Endothelial cell (in vitro differentiated cells): ENCODE data around the gene TNS3. TPM values are rescaled to one million over a fixed set of nuclear protein-coding genes. Genes with fewer than 3 reads are reported as not detected.

Source experiments
- DNase-seq: peaks from one replicate; pipeline ENCODE4 v3.0.0; 2021; ENCODE audit warnings: low spot score
- H3K27ac Mint-ChIP-seq: one replicate; pipeline ENCODE4 v1.8.0; 2021; ENCODE audit warnings: mixed read lengths, inconsistent platforms; ENCODE audit not compliant: unreplicated experiment
- H3K27me3 Mint-ChIP-seq: one replicate; pipeline ENCODE4 v1.8.0; 2021; ENCODE audit warnings: mild to moderate bottlenecking, moderate library complexity, mixed read lengths, inconsistent platforms; ENCODE audit not compliant: unreplicated experiment
- H3K36me3 Mint-ChIP-seq: one replicate; pipeline ENCODE4 v1.8.0; 2021; ENCODE audit warnings: mild to moderate bottlenecking, low read depth, mixed read lengths, inconsistent platforms; ENCODE audit not compliant: unreplicated experiment
- H3K4me1 Mint-ChIP-seq: one replicate; pipeline ENCODE4 v1.8.0; 2021; ENCODE audit warnings: mild to moderate bottlenecking, mixed read lengths, inconsistent platforms; ENCODE audit not compliant: unreplicated experiment
- H3K4me3 Mint-ChIP-seq: one replicate; pipeline ENCODE4 v1.8.0; 2021; ENCODE audit warnings: mild to moderate bottlenecking, mixed read lengths, inconsistent platforms; ENCODE audit not compliant: unreplicated experiment
- H3K9me3 Mint-ChIP-seq: one replicate; pipeline ENCODE4 v1.8.0; 2021; ENCODE audit warnings: mixed read lengths, inconsistent platforms; ENCODE audit not compliant: unreplicated experiment
- total RNA-seq: library from RNA; stranded (reverse); fragmentation: NEBNext Ultra II Directional; extraction: Animal tissue kit (Norgen Biotek cat#: 25700); gene quantifications from one replicate; pipeline ENCODE4 v1.2.1, GENCODE V29; 2021; ENCODE audit not compliant: unreplicated experiment
- TF ChIP-seq, protein P1 (sequence below): fragments of 200-600 bp; sonication (generic); IDR thresholded peaks from one replicate; pipeline ENCODE4 v1.5.0; 2021; ENCODE audit warnings: antibody characterized with exemption; ENCODE audit not compliant: unreplicated experiment

The TNS3 gene
- total RNA-seq, 1 donor from 2014 or later, result 7.5 TPM

DNA sequence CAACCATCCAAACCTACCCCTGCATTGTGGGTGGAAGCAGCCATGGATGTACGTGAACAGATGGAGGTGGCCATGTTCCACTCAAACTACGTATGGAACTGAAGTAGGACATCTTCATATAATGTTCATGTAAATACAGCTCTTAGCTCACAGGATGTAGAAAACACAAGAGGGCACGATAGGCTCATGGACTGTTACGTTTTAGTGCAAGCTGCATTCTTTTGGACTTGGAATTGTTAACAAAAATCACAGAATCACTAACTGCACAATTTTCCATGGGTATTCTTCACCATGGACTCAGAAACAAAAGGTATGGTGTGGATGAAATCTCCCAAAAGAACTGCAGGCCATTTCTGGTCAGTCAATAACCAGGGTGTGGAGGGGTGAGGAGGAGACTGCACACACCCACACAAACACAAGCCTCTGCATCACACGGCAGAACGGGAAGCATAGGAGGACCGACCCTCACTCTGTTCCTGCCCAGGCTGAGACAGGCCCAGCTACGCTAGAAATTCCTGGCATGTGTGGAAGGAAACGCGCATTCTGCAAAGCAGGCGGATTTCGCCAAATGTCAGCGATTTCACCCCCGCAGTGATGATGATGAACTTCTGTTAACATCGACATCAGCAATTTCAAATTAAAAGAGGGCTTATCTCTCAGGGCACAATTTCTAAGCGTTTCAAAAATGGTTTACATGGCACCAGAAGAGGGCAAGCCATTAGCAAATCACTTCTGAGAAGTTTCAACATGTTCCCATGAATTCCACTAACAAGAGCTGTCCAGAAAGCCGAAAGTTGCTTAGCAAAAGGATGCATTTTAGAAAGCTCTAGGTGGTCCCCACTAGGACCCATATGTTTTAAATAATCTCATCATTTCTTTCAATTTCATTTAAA lies 149.0 kb downstream of the TNS3 start:
- TF ChIP-seq, protein P1, sequence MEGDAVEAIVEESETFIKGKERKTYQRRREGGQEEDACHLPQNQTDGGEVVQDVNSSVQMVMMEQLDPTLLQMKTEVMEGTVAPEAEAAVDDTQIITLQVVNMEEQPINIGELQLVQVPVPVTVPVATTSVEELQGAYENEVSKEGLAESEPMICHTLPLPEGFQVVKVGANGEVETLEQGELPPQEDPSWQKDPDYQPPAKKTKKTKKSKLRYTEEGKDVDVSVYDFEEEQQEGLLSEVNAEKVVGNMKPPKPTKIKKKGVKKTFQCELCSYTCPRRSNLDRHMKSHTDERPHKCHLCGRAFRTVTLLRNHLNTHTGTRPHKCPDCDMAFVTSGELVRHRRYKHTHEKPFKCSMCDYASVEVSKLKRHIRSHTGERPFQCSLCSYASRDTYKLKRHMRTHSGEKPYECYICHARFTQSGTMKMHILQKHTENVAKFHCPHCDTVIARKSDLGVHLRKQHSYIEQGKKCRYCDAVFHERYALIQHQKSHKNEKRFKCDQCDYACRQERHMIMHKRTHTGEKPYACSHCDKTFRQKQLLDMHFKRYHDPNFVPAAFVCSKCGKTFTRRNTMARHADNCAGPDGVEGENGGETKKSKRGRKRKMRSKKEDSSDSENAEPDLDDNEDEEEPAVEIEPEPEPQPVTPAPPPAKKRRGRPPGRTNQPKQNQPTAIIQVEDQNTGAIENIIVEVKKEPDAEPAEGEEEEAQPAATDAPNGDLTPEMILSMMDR, result no peak
- H3K9me3 Mint-ChIP-seq, result no peaks in the 10 kb centered on the region
- H3K27ac Mint-ChIP-seq, result no peak overlapping the region
- H3K27me3 Mint-ChIP-seq, result no peaks in the 10 kb centered on the region
- H3K4me1 Mint-ChIP-seq, result peaks cover 10% of the 10 kb centered on the region
- H3K36me3 Mint-ChIP-seq, result no peaks in the 10 kb centered on the region
- no peak overlapping the region for H3K4me3 Mint-ChIP-seq
- no peak for DNase-seq

DNA sequence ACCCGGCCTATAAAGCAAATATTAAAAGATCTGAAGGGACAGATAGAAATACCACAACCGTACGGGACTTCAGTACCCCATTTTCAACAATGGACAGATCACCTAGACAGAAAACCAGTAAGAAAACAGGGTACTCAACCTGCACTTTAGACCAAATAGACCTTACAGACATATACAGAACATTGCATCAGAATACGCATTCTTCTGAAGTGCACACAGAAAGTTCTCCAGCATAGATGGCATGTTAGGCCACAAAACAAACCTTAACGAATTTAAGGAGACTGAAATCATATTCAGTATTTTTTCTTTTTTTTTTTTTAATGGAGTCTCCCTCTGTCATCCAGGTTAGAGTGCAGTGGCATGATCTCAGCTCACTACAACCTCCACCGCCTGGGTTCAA lies 151.5 kb downstream of the TNS3 start:
- H3K36me3 Mint-ChIP-seq, result no peaks in the 10 kb centered on the region
- H3K4me3 Mint-ChIP-seq, result no peak overlapping the region
- TF ChIP-seq, protein P1, result no peak
- no peaks in the 10 kb centered on the region for H3K9me3 Mint-ChIP-seq
- peaks cover 11% of the 10 kb centered on the region for H3K4me1 Mint-ChIP-seq
- H3K27me3 Mint-ChIP-seq, result peaks cover 2% of the 10 kb centered on the region
- H3K27ac Mint-ChIP-seq, result no peak overlapping the region
- DNase-seq, result no peak

DNA sequence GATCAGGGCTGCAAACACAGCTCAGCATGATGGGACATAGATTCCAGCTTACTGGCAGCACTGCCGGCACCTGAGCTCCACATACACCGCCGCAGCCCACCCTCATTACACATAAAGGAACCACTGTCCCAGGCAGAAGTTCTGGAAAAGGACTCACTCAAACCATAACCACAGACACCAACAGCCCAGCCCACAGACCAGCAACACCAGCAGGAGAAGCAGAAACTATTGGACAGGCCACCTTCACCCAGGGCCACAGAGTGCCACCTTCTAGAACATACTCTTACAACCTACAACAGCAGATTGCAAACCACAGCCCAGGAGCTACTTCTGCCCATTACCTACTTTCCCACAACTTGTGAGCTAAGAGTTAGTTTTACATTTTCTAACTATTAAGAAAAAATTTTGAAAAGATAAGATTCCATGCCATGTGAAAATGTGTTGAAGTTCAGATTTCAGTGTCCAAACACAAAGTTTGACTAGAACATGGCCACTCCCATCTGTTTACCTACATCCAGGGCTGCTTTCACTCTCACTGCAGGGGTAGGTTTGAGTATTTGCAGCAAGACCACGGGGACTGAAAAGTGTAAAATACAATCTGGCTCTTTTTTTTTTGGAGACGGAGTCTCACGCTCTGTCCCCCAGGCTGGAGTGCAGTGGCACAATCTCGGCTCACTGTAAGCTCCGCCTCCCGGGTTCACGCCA lies 153.0 kb downstream of the TNS3 start:
- TF ChIP-seq, protein P1, result no peak
- Mint-ChIP-seq H3K9me3 (no peaks in the 10 kb centered on the region), H3K36me3 (no peaks in the 10 kb centered on the region), H3K4me1 (peaks cover 11% of the 10 kb centered on the region), H3K27me3 (peaks cover 5% of the 10 kb centered on the region), H3K4me3 (no peak overlapping the region), H3K27ac (peak overlapping the region; percentile 83)
- DNase-seq, result no peak

DNA sequence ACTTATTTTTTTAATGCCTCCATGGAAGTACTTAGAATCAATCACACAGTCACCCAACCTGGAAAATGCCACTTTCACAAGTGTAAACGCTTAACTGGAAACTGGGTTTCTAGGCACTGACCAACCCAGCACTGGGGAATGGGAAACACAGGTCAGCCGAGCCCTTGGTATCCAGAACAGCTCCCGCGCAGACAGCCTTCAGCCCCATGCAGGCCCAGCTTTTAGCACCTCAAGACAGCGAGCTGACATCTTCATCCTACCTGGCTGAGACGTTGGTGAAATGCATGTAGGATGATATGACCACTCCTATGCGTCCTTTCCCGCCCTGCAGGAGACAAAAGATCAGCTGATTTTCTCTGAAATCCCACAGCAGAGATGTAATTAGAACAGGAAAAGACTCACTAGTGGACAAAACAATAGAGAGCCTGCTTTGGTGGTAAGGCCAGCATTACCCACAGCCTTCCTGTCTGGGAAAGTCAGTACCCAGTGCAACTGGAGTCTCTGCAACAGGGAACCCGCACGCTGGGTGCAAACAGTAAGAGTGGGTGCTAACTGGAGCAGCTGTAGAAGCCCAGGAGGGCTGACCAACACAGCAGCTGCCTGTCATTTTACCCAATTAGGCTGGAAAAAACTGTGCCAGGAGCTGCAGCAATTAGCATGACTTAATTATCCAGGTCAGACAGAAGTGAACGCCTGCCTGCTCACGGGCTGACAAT lies 153.7 kb downstream of the TNS3 start:
- no peak overlapping the region for H3K4me3 Mint-ChIP-seq
- peaks cover 5% of the 10 kb centered on the region for H3K27me3 Mint-ChIP-seq
- H3K9me3 Mint-ChIP-seq, result no peaks in the 10 kb centered on the region
- peak overlapping the region; percentile 83 for H3K27ac Mint-ChIP-seq
- no peaks in the 10 kb centered on the region for H3K36me3 Mint-ChIP-seq
- peaks cover 11% of the 10 kb centered on the region for H3K4me1 Mint-ChIP-seq
- TF ChIP-seq, protein P1, result no peak
- no peak for DNase-seq
